HG03039 (cell line): ENCODE data around the gene RBMS3.
"Not testable (repeated sequence)": the region's sequence is repeated elsewhere in the genome, so short reads cannot be mapped to it uniquely, and the experiment has no call there.

Source experiments
- ATAC-seq: cut with Tn5 transposase; IDR thresholded peaks from one replicate; pipeline ENCODE4 v1.9.1; 2021; ENCODE audit warnings: mild to moderate bottlenecking, moderate library complexity; ENCODE audit not compliant: unreplicated experiment

The RBMS3 gene

DNA sequence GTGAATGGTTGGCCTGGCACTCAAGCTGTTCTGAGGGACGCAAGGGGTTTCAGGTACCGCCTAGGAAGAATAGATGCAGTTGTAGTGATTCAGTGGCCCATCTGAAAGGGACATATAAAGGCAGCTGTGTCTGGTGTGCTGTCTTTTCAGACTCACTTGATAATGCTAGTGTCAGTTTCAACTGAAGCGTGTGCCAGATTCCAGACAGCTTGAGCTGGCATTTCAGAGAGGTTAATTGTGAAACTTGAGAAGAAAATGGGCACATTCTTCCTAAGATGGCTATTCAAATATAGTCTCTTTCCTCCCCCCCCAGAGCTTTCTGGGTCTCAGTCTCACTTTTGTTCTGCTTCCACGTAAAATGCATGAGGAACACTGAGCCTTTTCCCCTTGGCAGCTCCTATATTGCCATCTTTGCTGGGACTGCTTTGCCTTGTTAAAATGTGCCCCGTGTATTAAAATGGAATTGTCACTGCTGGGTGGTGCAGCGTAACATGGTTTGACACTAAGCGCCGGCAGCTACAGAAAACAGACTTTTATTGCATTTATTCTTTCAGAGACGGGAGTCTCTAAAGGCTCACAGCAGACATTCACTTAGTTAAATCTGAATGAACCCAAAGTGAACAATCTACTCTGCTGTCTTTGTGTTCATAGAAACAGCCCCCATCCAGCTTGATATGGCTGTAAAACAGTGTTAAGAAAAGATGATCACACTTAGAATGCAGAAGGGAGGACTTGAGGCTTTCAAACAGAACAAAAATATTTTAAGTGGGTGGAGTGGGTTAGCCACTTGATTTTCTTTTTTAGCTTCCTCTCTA, 478.7 kb downstream of the RBMS3 start:
- ATAC-seq, result no peak

- ATAC-seq, result no peak
Measured at GRCh38 chr3:29760226-29760685, 479.4 kb downstream of the RBMS3 start.

- no peak for ATAC-seq
Measured at GRCh38 chr3:29761517-29761916, 480.6 kb downstream of the RBMS3 start.

DNA sequence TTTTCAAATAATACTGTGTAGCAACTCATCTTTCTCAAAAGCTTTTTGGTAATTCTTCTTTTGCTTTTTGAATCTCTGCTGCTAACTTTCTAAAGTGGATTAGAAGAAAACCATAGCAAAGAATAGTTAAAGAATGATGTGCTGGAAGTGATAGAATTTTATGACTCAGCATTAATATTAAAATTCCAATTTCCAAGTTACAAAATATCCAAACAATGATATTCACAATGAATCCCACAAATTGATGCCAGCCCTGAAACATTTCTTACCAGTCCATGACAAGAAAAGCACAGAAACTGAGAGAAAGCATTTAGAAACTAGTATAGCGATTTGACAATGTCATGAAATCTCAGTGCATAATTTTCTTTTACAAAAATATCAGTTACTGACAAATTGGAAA, 482.2 kb downstream of the RBMS3 start:
- ATAC-seq, result no peak

DNA sequence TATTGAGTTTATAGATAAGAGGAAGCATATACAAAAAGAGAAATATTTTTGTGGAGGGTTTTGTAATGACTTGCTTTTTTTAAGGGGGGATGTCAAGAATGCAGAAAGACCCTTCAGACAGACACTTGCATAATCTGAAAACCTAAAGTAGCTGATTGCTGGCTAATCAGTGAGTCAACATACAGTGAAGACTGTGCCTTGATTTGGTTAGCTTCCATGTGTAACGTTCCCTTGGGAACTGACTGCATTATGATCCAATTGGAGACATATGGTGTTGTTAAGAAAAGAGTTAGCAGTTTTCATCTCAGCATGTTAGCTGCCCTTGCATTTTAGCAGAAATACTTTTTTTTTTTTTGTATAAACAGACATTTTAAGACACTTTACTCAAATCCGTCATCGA, 483.2 kb downstream of the RBMS3 start:
- no peak for ATAC-seq

GRCh38 chr3:29764603-29765254, 483.9 kb downstream of the RBMS3 start:
- ATAC-seq, result no peak

- ATAC-seq, result no peak
Measured at GRCh38 chr3:29771602-29772001, 490.7 kb downstream of the RBMS3 start.

GRCh38 chr3:29772436-29772835, 491.6 kb downstream of the RBMS3 start:
- ATAC-seq, result no peak

DNA sequence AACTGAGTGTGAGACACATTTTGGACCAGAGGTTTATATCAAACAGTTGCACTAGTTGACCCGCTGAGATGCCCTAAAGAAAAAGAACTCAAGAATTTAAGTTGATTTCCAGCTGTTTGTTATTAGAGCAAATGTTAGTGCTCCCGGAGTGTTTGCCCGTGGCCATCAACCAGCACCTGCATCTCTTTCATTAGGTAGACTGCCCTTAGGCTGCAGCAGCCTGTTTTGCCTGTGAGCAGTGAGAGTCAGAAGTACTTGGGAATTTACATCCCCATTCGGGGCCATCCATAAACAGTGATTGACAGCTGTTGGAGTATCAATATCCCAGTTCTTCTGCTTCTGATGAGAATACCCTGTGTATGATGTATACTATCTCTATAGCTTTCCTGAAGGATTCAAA, 492.6 kb downstream of the RBMS3 start:
- no peak for ATAC-seq

DNA sequence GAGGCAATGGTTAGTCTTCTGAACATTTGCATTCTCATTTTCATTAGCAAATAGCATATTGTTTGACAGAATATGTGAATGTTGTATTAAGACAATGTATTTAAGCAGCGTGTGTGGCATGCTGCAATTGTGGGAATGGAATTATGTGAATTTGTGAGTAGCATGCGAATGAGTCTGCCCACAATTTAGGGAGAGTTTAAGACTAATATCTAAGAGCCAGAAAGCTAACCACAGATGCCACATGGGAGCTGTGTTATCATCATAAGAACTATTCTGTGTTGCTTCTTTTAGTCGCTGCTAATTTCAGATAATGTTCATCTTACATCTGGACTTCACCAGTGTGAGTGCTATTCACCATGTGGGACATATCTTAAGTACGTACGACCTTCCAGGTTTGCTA, 494.5 kb downstream of the RBMS3 start:
- ATAC-seq, result no peak

- ATAC-seq, result no peak
Measured at GRCh38 chr3:29777869-29778268, 497.0 kb downstream of the RBMS3 start.

- no peak for ATAC-seq
Measured at GRCh38 chr3:29789686-29790085, 508.8 kb downstream of the RBMS3 start.

DNA sequence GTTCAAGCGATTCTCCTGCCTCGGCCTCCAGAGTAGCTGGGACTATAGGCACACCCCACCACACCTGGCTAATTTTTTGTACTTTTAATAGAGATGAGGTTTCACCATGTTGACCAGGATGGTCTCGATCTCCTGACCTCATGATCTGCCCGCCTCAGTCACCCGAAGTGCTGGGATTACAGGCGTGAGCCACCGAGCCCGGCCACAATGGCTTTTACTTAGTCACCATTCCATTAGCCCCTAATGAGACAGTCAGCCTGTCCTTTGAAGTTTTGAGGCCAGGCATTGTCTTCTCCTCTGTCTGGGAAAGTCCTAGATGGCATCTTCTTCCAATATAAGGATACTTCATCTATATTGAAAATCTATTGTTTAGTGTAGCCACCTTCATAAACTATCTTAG, 515.9 kb downstream of the RBMS3 start:
- no peak for ATAC-seq

DNA sequence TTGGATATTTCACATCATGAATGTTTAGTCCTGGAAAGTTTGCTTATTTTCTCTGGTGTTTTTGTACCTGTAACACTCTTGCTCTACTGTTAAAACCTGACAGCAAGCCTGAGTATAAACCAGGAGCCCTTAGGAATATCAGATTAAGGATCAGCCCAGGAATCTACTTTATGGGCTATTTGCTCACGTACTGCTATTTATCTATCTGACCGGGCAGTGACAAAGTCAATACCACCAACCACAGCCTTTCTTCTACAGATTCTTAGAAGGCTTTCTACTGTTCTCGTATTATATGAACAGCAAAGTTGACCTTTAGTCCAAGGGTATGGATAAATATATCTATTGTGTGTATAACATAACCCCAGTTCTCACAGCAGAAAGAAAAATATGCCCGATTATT, 521.2 kb downstream of the RBMS3 start:
- no peak for ATAC-seq

DNA sequence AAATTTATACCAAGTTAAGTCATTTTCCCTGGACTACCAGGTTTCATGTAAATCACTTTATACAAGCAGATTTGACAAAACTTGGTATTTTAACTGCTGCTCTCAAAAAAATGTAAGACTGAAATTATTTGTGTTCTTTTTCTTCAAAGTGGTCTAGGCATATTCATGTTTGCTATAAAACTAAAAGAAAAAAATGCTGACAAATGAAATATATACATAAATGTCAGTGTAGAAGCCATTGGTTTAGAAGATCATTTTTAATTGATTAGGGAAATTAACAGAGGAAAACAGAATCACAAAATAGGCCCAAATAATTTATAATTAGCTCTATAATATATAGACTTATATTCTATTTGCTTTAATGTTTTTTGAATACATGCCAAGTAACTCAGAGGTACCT, 523.2 kb downstream of the RBMS3 start:
- ATAC-seq, result no peak

- no peak for ATAC-seq
Measured at GRCh38 chr3:29805757-29806156, 524.9 kb downstream of the RBMS3 start.

DNA sequence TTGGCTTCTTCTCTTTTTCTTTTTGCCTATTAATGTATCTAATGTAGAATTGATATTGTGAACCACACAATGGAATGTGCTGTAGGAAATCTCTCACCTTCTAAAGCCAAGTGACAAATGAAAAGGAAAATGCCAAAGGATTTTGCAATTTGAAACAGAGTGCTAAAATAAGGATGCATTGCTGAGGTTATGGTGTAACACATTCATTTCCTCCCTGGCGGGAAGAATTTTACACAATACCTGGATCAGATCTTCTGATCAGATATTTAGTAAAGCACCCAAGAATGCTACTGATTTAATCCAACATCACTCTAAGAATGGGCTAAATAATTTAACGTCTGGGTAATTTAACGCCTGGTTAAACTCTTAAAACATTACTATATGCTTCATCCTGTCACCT, 527.5 kb downstream of the RBMS3 start:
- ATAC-seq, result not testable (repeated sequence)

DNA sequence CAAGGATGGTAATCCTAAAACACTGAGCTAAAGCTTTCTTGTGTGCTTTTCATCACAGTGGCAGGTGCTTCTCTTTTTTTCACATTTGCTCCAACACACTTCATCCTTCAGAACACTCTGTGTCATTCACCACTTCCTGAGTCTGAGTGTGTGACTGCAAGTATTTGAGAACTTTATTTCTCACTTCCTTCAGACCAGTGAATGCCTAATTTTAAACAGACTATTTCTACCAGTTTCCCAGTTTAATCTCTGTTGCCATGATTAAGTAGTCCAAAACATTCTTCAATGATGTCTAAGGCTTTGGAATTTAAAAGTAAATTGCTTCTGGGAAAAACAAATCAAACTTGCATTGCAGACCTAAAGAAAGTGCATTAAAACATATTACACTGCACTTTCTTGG, 541.2 kb downstream of the RBMS3 start:
- no peak for ATAC-seq

- no peak for ATAC-seq
Measured at GRCh38 chr3:29823233-29823632, 542.4 kb downstream of the RBMS3 start.

DNA sequence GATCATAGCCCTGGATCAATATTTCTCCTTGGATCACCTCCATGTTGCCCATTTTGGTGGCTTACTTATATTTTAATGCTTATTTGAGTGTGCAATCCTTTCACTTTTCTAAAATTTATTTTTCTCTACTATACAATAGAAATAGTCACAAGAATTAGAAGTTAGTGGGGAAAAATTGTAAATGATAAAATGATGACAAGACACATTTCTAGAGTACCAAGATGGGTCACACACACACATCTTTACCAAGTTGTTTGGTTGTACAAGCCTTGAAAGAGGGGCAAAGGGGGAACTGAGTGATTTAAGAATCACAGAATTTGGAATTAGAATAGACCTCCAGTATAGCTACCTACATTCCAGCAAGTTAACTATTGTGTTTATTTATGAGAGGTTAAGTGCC, 545.8 kb downstream of the RBMS3 start:
- no peak for ATAC-seq

GRCh38 chr3:29827756-29828155, 546.9 kb downstream of the RBMS3 start:
- ATAC-seq, result no peak

DNA sequence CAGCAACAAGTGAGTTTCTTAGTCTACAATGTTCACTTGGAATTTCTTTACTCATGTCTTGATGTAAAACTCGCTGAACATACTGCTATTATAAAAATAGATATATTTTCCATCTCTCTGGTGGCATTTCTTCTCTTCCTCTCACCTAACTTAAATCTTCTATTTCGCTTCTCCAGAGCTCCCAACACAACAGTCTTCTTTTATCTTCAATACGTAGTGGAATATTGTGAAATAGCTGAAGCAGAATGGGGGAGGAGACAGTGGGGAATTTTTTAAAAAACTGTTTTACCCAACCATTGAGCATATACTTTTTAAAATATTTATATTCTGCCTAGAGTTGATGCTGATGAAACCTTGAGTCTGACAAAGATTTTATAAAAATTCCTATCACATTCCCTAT, 548.5 kb downstream of the RBMS3 start:
- no peak for ATAC-seq
